Measurements from ENCODE around the gene EGLN2. TPM values are rescaled to one million over a fixed set of nuclear protein-coding genes. Genes with fewer than 3 reads are reported as not detected.

Gene EGLN2
- total and polyA plus RNA-seq, 10 of the 15 experiments (the other 5 are each of a cell fraction or from before 2014, with no cell fraction given): 8.6 to 93.0 (median 66.8) TPM

- intact Hi-C loops (cut with micrococcal nuclease; ENCODE audit: unreplicated experiment) (loop anchor here (1.0 kb wide), 4 partner anchors 20 to 62 kb away; partner anchors contain the start of genes COQ8B and SNRPA), in situ Hi-C loops (cut with MboI) (no loop called here)
- Histone ChIP-seq H3K4me3 (peak within 1 kb of the TSS; percentile 70), H3K4me1 (ENCODE audit: control insufficient read depth, insufficient read depth, low read length) (peaks cover 39% of the 10 kb centered on the region), H3K79me2 (ENCODE audit: control insufficient read depth, insufficient read depth, low read length) (peaks cover 11% of the 10 kb centered on the region), H3K9me3 (replicated peaks; ENCODE audit: control insufficient read depth, insufficient read depth, low read length) (no peaks in the 10 kb centered on the region), H3K27me3 (replicated peaks in 1 of 2; ENCODE audit: control insufficient read depth in 2 of 2, insufficient read depth in 2 of 2, low read length in 1 of 2) (no peaks in the 10 kb centered on the region), H3K27ac (ENCODE audit: control insufficient read depth, insufficient read depth) (peak within 1 kb of the TSS; percentile 100), H4K20me1 (ENCODE audit: control insufficient read depth, insufficient read depth) (no peaks in the 10 kb centered on the region), H3K4me2 (ENCODE audit: control insufficient read depth, insufficient read depth) (peak within 1 kb of the TSS; percentile 84), H3K9ac (ENCODE audit: control insufficient read depth, insufficient read depth, low read length) (peak within 1 kb of the TSS; percentile 96), H3K36me3 (ENCODE audit: control insufficient read depth in 2 of 2, insufficient read depth in 2 of 2, low read length in 1 of 2) (no peaks in the 10 kb centered on the region), H2AFZ (ENCODE audit: control insufficient read depth, low read depth, low read length) (peak within 1 kb of the TSS; percentile 88)
- peak; percentile 91 for FAIRE-seq
- DNase-seq (ENCODE audit: low read depth, low spot score): peak; percentile 99
- ChIA-PET RAD21 (ENCODE audit: unreplicated experiment) (interaction anchor here (0.9 to 7.6 kb wide), 18 partner anchors 9 to 485 kb away, joined by 3 to 291 read pairs (median 7); partner anchors contain the start of genes ACTMAP, C19orf47, COQ8B and EGLN2), SMC1A (ENCODE audit: uncharacterized antibody, unreplicated experiment) (interaction anchor here (0.7 to 11.2 kb wide), 17 partner anchors 10 to 115 kb away, joined by 3 to 256 read pairs (median 7); partner anchors contain the start of genes ACTMAP, COQ8B, EGLN2 and ITPKC), CTCF (interaction anchor here (0.7 to 4.6 kb wide), 13 partner anchors 9 to 1104 kb away, joined by 3 to 72 read pairs (median 5); partner anchors contain the start of genes ACTMAP, COQ8B, EGLN2 and ITPKC), POLR2A (interaction anchor here (0.6 to 8.1 kb wide), 31 partner anchors 9 to 1465 kb away, joined by 3 to 331 read pairs (median 7); partner anchors contain the start of genes ACTMAP, B9D2, COQ8B and EGLN2)
- BruUV-seq (replicated peaks): no TSS peak
- ATAC-seq: peak; percentile 87
- 2% methylated on average over 56 of the region's 56 CpGs for WGBS (ENCODE audit: insufficient coverage, insufficient replicate concordance, low lambda C conversion rate, missing lambda C conversion rate)
- TF ChIP-seq CREM (IDR thresholded peaks at IDR 0.05; ENCODE audit: low read depth) (peak; percentile 7; the same call in 1 of the 2 replicates), STAT3 (IDR thresholded peaks at IDR 0.05; ENCODE audit: low read depth, low read length) (no peak), NFYB (IDR thresholded peaks at IDR 0.05; ENCODE audit: insufficient read depth, low read depth, low read length) (peak; percentile 93), PAX8 (IDR thresholded peaks at IDR 0.05) (no peak), BCLAF1 (IDR thresholded peaks at IDR 0.05) (no peak), PRDM15 (CRISPR knock-in tag; IDR thresholded peaks at IDR 0.05) (no peak), BCL11A (IDR thresholded peaks at IDR 0.05; ENCODE audit: low read depth, low read length) (no peak), NFIC (IDR thresholded peaks at IDR 0.05; ENCODE audit: low read depth, low read length) (no peak), ZZZ3 (IDR thresholded peaks at IDR 0.05; ENCODE audit: control insufficient read depth, insufficient read length, low read depth) (no peak), EP300 (IDR thresholded peaks at IDR 0.05; ENCODE audit: borderline replicate concordance in 1 of 2, control insufficient read depth in 1 of 2, low read depth in 2 of 2, low read length in 2 of 2) (peak in 1 of 2 experiments; percentile 18; a peak in 1 of 4 replicates), MYB (IDR thresholded peaks at IDR 0.05; ENCODE audit: borderline replicate concordance, low read depth, low read length) (no peak), PAX5 (IDR thresholded peaks at IDR 0.05; ENCODE audit: borderline replicate concordance, low read depth, low read length) (no peak), ZBED1 (IDR thresholded peaks at IDR 0.05; ENCODE audit: borderline replicate concordance) (no peak), STAT1 (conservative IDR thresholded peaks at IDR 0.05) (no peak), RCOR1 (conservative IDR thresholded peaks at IDR 0.05; ENCODE audit: low read depth, low read length) (no peak), WRNIP1 (IDR thresholded peaks at IDR 0.05; ENCODE audit: borderline replicate concordance, low read depth, low read length) (no peak), BACH1 (IDR thresholded peaks at IDR 0.05; ENCODE audit: borderline replicate concordance) (peak; percentile 50; the same call in 1 of the 2 replicates)
Observed at GRCh38 chr19:40777937-40778705, 20.9 kb upstream of the EGLN2 start, which contains the start of gene RAB4B. Gene RAB4B, plus strand, starts transcription at chr19:40778247. Its CDS starts 129 bp downstream, at chr19:40778376.
